Measurements from ENCODE around the gene UQCC2.
A peak's percentile ranks its signal among the peaks of the same experiment; 100 is the strongest.

Gene UQCC2

DNA sequence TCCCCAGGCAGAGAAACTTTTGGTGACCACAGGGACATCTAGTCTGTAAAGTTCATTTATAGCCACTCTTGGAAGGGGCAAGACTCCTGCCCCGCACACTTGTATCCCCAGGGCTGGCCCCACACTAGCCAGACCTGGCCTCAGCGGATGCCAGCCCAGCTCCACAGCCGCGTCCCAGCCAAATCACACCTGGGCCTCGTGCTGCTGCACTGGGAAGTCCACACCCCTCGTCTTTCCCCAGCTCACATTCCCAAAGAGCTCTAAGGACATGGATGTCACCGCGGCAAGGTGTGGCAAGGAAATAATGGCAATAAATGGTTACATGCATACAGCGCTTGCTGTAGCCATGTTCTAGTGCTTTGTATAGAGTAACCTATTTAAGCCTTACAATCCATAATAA is 26.7 kb upstream of the UQCC2 start:
- no peak overlapping the region for H3K4me3 ChIP-seq (ENCODE audit: low read length)
- no peak for DNase-seq (ENCODE audit: low read depth)
- TF ChIP-seq, protein P1, sequence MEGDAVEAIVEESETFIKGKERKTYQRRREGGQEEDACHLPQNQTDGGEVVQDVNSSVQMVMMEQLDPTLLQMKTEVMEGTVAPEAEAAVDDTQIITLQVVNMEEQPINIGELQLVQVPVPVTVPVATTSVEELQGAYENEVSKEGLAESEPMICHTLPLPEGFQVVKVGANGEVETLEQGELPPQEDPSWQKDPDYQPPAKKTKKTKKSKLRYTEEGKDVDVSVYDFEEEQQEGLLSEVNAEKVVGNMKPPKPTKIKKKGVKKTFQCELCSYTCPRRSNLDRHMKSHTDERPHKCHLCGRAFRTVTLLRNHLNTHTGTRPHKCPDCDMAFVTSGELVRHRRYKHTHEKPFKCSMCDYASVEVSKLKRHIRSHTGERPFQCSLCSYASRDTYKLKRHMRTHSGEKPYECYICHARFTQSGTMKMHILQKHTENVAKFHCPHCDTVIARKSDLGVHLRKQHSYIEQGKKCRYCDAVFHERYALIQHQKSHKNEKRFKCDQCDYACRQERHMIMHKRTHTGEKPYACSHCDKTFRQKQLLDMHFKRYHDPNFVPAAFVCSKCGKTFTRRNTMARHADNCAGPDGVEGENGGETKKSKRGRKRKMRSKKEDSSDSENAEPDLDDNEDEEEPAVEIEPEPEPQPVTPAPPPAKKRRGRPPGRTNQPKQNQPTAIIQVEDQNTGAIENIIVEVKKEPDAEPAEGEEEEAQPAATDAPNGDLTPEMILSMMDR (conservative IDR thresholded peaks at IDR 0.05; ENCODE audit: low read length) = no peak

DNA sequence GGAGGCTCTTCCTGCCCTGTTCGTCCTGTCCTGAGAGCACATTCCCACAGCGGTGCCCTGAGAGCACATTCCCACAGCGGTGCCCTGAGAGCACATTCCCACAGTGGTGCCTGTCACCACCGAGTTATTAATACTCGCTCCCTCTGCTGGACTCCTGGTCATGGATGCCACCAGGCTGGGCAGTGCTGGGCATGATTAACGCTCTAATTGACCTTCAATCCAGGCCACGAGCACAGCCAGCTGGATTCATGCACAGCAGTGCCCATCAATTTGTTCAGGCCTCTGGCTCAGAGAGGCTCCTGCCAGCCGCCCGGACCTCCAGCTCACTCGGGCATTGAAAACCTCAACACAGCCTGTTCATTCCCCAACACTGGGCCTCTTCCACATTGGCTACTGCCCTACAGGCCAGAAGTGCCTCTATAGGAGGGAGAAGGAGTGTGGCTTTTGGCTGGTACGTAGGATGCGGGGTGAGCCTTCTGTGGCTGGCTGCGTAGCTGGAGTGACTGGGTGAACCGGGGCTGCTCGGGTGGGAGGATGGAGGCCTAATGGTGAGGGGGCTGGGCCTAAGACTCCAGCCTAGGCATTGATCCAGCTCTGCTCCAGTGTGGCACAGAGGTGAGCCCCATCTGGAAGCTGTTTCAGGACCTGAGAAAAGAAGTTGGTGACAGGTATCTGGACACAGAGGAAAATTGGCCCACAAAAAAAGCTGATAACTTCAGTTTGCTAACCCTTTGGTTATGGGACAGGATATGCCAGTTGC is 25.9 kb upstream of the UQCC2 start:
- TF ChIP-seq, protein P1 (conservative IDR thresholded peaks at IDR 0.05; ENCODE audit: low read length) = 0 out of 2 replicates have a peak, but pooled peaks have one; percentile 3
- no peak overlapping the region for H3K4me3 ChIP-seq (ENCODE audit: low read length)
- DNase-seq (ENCODE audit: low read depth) = no peak

DNA sequence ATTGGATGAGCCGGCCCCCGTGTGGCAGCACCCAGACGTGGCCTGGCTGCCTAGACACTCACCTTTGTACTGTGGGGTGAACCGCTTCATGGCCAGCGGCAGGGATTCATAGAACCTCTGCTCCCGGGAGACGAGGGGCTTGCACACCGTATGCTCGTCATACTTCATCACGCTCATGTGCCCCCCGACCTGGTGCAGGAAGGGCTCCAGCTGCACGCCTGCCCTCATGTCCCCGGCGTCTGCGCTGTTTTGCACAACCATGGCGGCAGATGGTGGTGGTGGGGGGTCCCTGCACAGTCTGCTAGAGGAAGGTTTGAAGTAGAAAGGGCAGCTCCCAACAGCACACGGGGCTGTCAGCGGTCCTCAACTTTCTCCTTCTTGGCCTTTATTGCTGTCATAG is 23.7 kb upstream of the UQCC2 start:
- no peak for DNase-seq (ENCODE audit: low read depth)
- TF ChIP-seq, protein P1 (conservative IDR thresholded peaks at IDR 0.05; ENCODE audit: low read length) = no peak
- H3K4me3 ChIP-seq (ENCODE audit: low read length) = no peak overlapping the region

DNA sequence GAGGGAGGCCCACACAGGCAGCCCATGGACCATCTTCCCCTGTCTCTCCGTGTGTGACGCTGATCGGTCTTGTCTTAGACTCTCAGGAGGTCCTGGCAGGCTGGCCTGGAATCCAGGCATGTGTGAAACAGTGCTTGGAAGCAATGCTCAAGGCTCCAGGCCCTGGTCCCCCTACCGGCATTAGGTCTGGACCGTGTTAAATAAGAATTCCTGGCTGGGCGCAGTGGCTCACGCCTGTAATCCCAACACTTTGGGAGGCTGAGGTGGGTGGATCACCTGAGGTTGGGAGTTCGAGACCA is 22.2 kb upstream of the UQCC2 start:
- TF ChIP-seq, protein P1 (conservative IDR thresholded peaks at IDR 0.05; ENCODE audit: low read length) = no peak
- no peak overlapping the region for H3K4me3 ChIP-seq (ENCODE audit: low read length)
- no peak for DNase-seq (ENCODE audit: low read depth)

DNA sequence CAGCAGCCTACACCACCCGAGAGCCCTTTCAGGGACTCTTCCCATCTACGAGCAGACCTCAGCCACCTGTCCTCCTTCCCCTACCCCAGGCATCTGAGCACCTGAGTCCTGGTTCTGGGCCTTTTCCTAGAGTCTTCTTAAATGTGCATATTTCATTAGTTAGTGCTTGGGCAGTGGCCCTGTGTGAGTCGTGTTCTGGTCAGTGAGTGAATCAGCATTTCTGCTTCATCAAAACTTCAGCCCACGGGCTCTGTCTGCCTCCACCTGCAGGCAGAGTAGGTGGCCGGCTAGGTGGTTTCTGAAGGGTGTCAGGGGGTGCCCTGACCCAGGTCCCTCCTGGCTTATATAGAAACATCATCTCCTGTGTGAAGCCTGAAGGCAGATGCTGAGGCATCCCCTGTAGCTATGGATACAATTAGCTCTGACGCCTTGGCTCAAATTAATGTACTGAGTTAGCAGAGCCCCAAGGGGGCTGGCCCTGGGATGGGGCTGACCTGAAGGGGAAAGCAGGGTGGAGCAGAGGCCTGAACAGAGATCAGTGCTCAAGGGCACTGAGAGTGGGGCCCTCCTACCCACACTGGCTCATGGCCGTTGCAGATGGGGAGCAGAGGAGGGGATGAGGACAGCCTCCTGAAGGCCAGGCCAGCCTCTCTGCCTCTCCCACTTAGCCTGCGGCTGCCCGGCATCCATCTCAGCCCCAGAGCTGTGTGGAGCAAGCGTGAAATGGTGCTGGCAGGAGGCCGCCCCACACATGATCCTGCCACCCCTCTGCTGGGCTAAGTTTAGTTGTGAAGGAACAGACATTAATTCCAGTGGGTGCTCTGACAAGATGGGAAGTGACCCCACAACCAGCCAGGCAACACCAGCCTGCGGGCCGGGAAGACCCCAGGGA is 21.6 kb upstream of the UQCC2 start:
- peak; percentile 24 for DNase-seq (ENCODE audit: low read depth)
- no peak overlapping the region for H3K4me3 ChIP-seq (ENCODE audit: low read length)
- TF ChIP-seq, protein P1 (conservative IDR thresholded peaks at IDR 0.05; ENCODE audit: low read length) = no peak

DNA sequence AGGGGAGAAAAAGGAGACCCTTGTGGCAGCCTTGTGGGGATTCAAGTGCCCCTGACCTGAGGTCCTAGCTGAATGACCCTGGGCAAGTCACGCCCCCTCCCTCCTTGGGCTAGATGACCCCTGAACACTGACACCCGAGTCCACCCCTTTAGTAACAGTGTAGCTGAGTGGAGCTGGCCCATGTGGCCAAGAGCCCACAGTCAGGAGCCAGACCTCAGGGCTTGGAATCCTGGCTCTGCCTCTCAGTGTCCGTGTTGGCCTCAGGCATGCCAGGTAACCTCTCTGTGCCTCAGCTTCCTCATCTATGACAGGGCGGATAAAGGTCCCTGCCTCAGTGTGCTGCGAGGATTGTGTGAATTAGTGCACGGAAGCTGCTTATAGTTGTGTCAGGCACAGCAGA is 20.9 kb upstream of the UQCC2 start:
- DNase-seq (ENCODE audit: low read depth) = no peak
- no peak overlapping the region for H3K4me3 ChIP-seq (ENCODE audit: low read length)
- TF ChIP-seq, protein P1 (conservative IDR thresholded peaks at IDR 0.05; ENCODE audit: low read length) = no peak
